CD4-positive, alpha-beta T cell (primary cell): Measurements from ENCODE around the gene FGF14. TPM values are rescaled to one million over a fixed set of nuclear protein-coding genes. Genes with fewer than 3 reads are reported as not detected.

Experiments
- ATAC-seq: fragments of 200-7000 bp; cut with Tn5 transposase; one replicate; pipeline ENCODE4 v1.10.0; 2022; ENCODE audit warnings: mild to moderate bottlenecking; ENCODE audit not compliant: poor library complexity
- CTCF ChIA-PET: fragments of 350-600 bp; sonication (Branson Sonifier 250); formaldehyde crosslinking; loops from one replicate; lab custom pipeline; 2021; ENCODE audit warnings: antibody characterized with exemption, inconsistent platforms; lab: Charles Lee
- POLR2A ChIA-PET: fragments of 350-600 bp; sonication (Branson Sonifier 250); formaldehyde crosslinking; loops from one replicate; lab custom pipeline; 2021; ENCODE audit warnings: antibody characterized with exemption, inconsistent platforms; lab: Charles Lee
- DNase-seq, 14 experiments: peaks; one replicate each; pipeline ENCODE4 v3.0.0-alpha.2; 2013 to 2020; ENCODE audit warnings: mixed read lengths in 2 of 14
- H3K27ac ChIP-seq, 2 donors: one replicate each; pipeline versions ENCODE4 v1.5.1 to v1.7.0; 2013; ENCODE audit warnings: low read length in 2 of 2, low read depth in 1 of 2, mild to moderate bottlenecking in 1 of 2
- H3K27me3 ChIP-seq, 2 experiments: 1 replicate in 1 of 2; 2 replicates in 1 of 2; pipeline versions ENCODE4 v1.6.1 to v1.7.0; 2013; ENCODE audit warnings: low read length in 2 of 2, control low read depth in 1 of 2, mild to moderate bottlenecking in 1 of 2, moderate library complexity in 1 of 2; ENCODE audit not compliant: insufficient read depth in 2 of 2, control insufficient read depth in 1 of 2
- H3K36me3 ChIP-seq: one replicate; pipeline ENCODE4 v1.6.1; 2013; ENCODE audit warnings: low read length, control low read depth; ENCODE audit not compliant: insufficient read depth
- H3K4me1 ChIP-seq: one replicate; pipeline ENCODE4 v1.6.1; 2013; ENCODE audit warnings: low read length, control low read depth; ENCODE audit not compliant: insufficient read depth
- H3K4me3 ChIP-seq: one replicate; pipeline ENCODE4 v1.5.1; 2013; ENCODE audit warnings: mild to moderate bottlenecking, low read length, moderate library complexity
- H3K9me3 ChIP-seq, 2 experiments: 1 replicate in 1 of 2; 2 replicates in 1 of 2; pipeline versions ENCODE4 v1.6.1 to v1.7.0; 2013; ENCODE audit warnings: low read length in 2 of 2, mild to moderate bottlenecking in 2 of 2, control low read depth in 1 of 2, moderate library complexity in 1 of 2; ENCODE audit not compliant: control insufficient read depth in 1 of 2, insufficient read depth in 1 of 2
- H3K27ac Mint-ChIP-seq: one replicate; pipeline ENCODE4 v1.8.0; 2020; ENCODE audit warnings: mixed read lengths
- H3K27me3 Mint-ChIP-seq: one replicate; pipeline ENCODE4 v1.8.0; 2021; ENCODE audit warnings: mixed read lengths
- H3K36me3 Mint-ChIP-seq: one replicate; pipeline ENCODE4 v1.8.0; 2021; ENCODE audit warnings: low read depth, mixed read lengths
- H3K4me1 Mint-ChIP-seq: one replicate; pipeline ENCODE4 v1.8.0; 2021; ENCODE audit warnings: low read depth, mixed read lengths
- H3K4me3 Mint-ChIP-seq: one replicate; pipeline ENCODE4 v1.8.0; 2020; ENCODE audit warnings: mild to moderate bottlenecking, mixed read lengths
- H3K9me3 Mint-ChIP-seq: one replicate; pipeline ENCODE4 v1.8.0; 2020; ENCODE audit warnings: mixed read lengths
- CTCF ChIP-seq: fragments of 200-600 bp; IDR thresholded peaks from one replicate; pipeline ENCODE4 v1.8.0; 2022; ENCODE audit warnings: antibody characterized with exemption, mild to moderate bottlenecking
- intact Hi-C, 2 experiments: fragments of 100-400 bp; cut with DNase I in 1 of 2; cut with micrococcal nuclease in 1 of 2; formaldehyde crosslinking; loops; one replicate each; pipeline versions ENCODE4 v1.15.1 to v1.9.0; 2023 to 2025; cut with DNase I, micrococcal nuclease
- total RNA-seq, 174 experiments: library from RNA in 2 of 174; stranded (reverse) in 2 of 174; gene quantifications; one replicate each; pipeline ENCODE4 v1.2.3 and lab custom pipeline; 2021 to 2026

Gene FGF14
- total RNA-seq, 2 experiments from 2014 or later: not detected

GRCh38 chr13:101767131-101767530, 634.7 kb downstream of the FGF14 start:
- no peak for TF ChIP-seq CTCF
- CTCF ChIA-PET: no interaction called here
- intact Hi-C loops: no loop called here

GRCh38 chr13:101763191-101763590, 638.7 kb downstream of the FGF14 start:
- peaks cover 22% of the 10 kb centered on the region for H3K27me3 Mint-ChIP-seq
- H3K27ac ChIP-seq: no peak overlapping the region
- H3K27me3 ChIP-seq: no peaks in the 10 kb centered on the region
- no peaks in the 10 kb centered on the region for H3K4me1 Mint-ChIP-seq
- no peaks in the 10 kb centered on the region for H3K9me3 Mint-ChIP-seq
- H3K36me3 Mint-ChIP-seq: no peaks in the 10 kb centered on the region
- TF ChIP-seq CTCF: no peak
- DNase-seq: no peak
- no peaks in the 10 kb centered on the region for H3K9me3 ChIP-seq
- no peaks in the 10 kb centered on the region for H3K36me3 ChIP-seq
- CTCF ChIA-PET: no interaction called here
- POLR2A ChIA-PET: no interaction called here
- no peaks in the 10 kb centered on the region for H3K4me1 ChIP-seq
- H3K27ac Mint-ChIP-seq: no peak overlapping the region
- H3K4me3 Mint-ChIP-seq: no peak overlapping the region
- H3K4me3 ChIP-seq: no peak overlapping the region
- intact Hi-C loops: no loop called here
- ATAC-seq: no peak

More at GRCh38 chr13:101767131-101767530, 634.7 kb downstream of the FGF14 start:
- Histone ChIP-seq H3K4me1 (no peaks in the 10 kb centered on the region), H3K27ac (no peak overlapping the region), H3K27me3 (no peaks in the 10 kb centered on the region), H3K36me3 (no peaks in the 10 kb centered on the region), H3K4me3 (no peak overlapping the region), H3K9me3 (no peaks in the 10 kb centered on the region)
- Mint-ChIP-seq H3K27ac (no peak overlapping the region), H3K4me1 (no peaks in the 10 kb centered on the region), H3K4me3 (no peak overlapping the region), H3K27me3 (peaks cover 23% of the 10 kb centered on the region), H3K9me3 (no peaks in the 10 kb centered on the region), H3K36me3 (no peaks in the 10 kb centered on the region)
- no peak for ATAC-seq
- no peak for DNase-seq
- POLR2A ChIA-PET: no interaction called here

- no peaks in the 10 kb centered on the region for H3K27me3 ChIP-seq
- ChIA-PET POLR2A (no interaction called here), CTCF (interaction anchor here (3.1 kb wide), 1 partner anchor 612 kb away, joined by 7 read pairs; no protein-coding TSS in a partner anchor)
- DNase-seq: peak in 3 of 14 experiments; percentile 36 to 55 (median 44)
- peaks cover 9% of the 10 kb centered on the region for H3K27me3 Mint-ChIP-seq
- no peaks in the 10 kb centered on the region for H3K36me3 Mint-ChIP-seq
- no peak overlapping the region for H3K27ac Mint-ChIP-seq
- no peak overlapping the region for H3K4me3 ChIP-seq
- H3K4me1 Mint-ChIP-seq: no peaks in the 10 kb centered on the region
- ATAC-seq: no peak
- H3K4me3 Mint-ChIP-seq: no peak overlapping the region
- H3K36me3 ChIP-seq: no peaks in the 10 kb centered on the region
- no peaks in the 10 kb centered on the region for H3K4me1 ChIP-seq
- no peaks in the 10 kb centered on the region for H3K9me3 Mint-ChIP-seq
- TF ChIP-seq CTCF: no peak
- no peaks in the 10 kb centered on the region for H3K9me3 ChIP-seq
- intact Hi-C loops: loop anchor here (2.0 to 10.0 kb wide), 3 partner anchors 240 to 613 kb away; no protein-coding TSS in a partner anchor
- no peak overlapping the region for H3K27ac ChIP-seq
These were observed 644.3 kb downstream of the FGF14 start for GRCh38 chr13:101757446-101758039.
